H9 (cell line): ENCODE results near the gene RNF40. TPM values are rescaled to one million over a fixed set of nuclear protein-coding genes. Genes with fewer than 3 reads are reported as not detected.
"Not testable (repeated sequence)": the region's sequence is repeated elsewhere in the genome, so short reads cannot be mapped to it uniquely, and the experiment has no call there.

Experiments
- DNase-seq: peaks from one replicate; pipeline ENCODE4 v3.0.0-alpha.2; 2017
- H2AFZ ChIP-seq: one replicate; pipeline ENCODE4 v1.6.1; 2013; ENCODE audit warnings: mild to moderate bottlenecking, low read length, control low read depth, moderate library complexity
- H2AK5ac ChIP-seq: 2 replicates; pipeline ENCODE4 v1.6.1; 2013; ENCODE audit warnings: low read length, control low read depth, mixed read lengths; ENCODE audit not compliant: insufficient read length
- H2BK120ac ChIP-seq: one replicate; pipeline ENCODE4 v1.6.1; 2013; ENCODE audit warnings: low read depth, mild to moderate bottlenecking, low read length, control low read depth, inconsistent platforms; ENCODE audit not compliant: poor library complexity, severe bottlenecking
- H2BK12ac ChIP-seq: 2 replicates; pipeline ENCODE4 v1.6.1; 2013; ENCODE audit warnings: low read length, control low read depth, mixed read lengths, low read depth; ENCODE audit not compliant: insufficient read length
- H2BK15ac ChIP-seq: 2 replicates; pipeline ENCODE4 v1.6.1; 2013; ENCODE audit warnings: low read depth, low read length, control low read depth
- H2BK20ac ChIP-seq: one replicate; pipeline ENCODE4 v1.6.1; 2013; ENCODE audit warnings: low read depth, mild to moderate bottlenecking, low read length, control low read depth, inconsistent platforms; ENCODE audit not compliant: poor library complexity, severe bottlenecking
- H2BK5ac ChIP-seq: 2 replicates; pipeline ENCODE4 v1.6.1; 2013; ENCODE audit warnings: low read length, control low read depth, mixed read lengths; ENCODE audit not compliant: insufficient read length
- H3K14ac ChIP-seq: 2 replicates; pipeline ENCODE4 v1.6.1; 2013; ENCODE audit warnings: low read length, control low read depth; ENCODE audit not compliant: insufficient read depth
- H3K18ac ChIP-seq: 2 replicates; pipeline ENCODE4 v1.6.1; 2013; ENCODE audit warnings: low read depth, mild to moderate bottlenecking, mixed read lengths, low read length, control low read depth; ENCODE audit not compliant: insufficient read length
- H3K23ac ChIP-seq: 2 replicates; pipeline ENCODE4 v1.6.1; 2013; ENCODE audit warnings: low read length, control low read depth, mixed read lengths, low read depth; ENCODE audit not compliant: insufficient read length
- H3K23me2 ChIP-seq: 2 replicates; pipeline ENCODE4 v1.6.1; 2013; ENCODE audit warnings: low read depth, mild to moderate bottlenecking, mixed read lengths, low read length, control low read depth; ENCODE audit not compliant: insufficient read length, poor library complexity, severe bottlenecking
- H3K27ac ChIP-seq: 2 replicates; pipeline ENCODE4 v1.5.1; 2013; ENCODE audit warnings: low read length, control low read depth, mixed read lengths, low read depth; ENCODE audit not compliant: insufficient read length
- H3K27me3 ChIP-seq: 2 replicates; pipeline ENCODE4 v1.6.1; 2013; ENCODE audit warnings: low read length, control low read depth, inconsistent platforms; ENCODE audit not compliant: insufficient read depth
- H3K4ac ChIP-seq: 2 replicates; pipeline ENCODE4 v1.6.1; 2013; ENCODE audit warnings: low read depth, mild to moderate bottlenecking, control low read depth, inconsistent platforms, low read length, moderate library complexity
- H3K4me1 ChIP-seq: 2 replicates; pipeline ENCODE4 v1.6.1; 2013; ENCODE audit warnings: low read length, control low read depth, inconsistent platforms; ENCODE audit not compliant: insufficient read depth
- H3K4me2 ChIP-seq: 2 replicates; pipeline ENCODE4 v1.6.1; 2013; ENCODE audit warnings: low read length, control low read depth, mixed read lengths; ENCODE audit not compliant: insufficient read length, insufficient read depth
- H3K56ac ChIP-seq: 2 replicates; pipeline ENCODE4 v1.6.1; 2013; ENCODE audit warnings: low read depth, mild to moderate bottlenecking, mixed read lengths, low read length, control low read depth; ENCODE audit not compliant: insufficient read length
- H3K79me1 ChIP-seq: 2 replicates; pipeline ENCODE4 v1.6.1; 2013; ENCODE audit warnings: low read depth, mild to moderate bottlenecking, moderate library complexity, low read length, control low read depth, inconsistent platforms; ENCODE audit not compliant: insufficient read depth, poor library complexity, severe bottlenecking
- H3K79me2 ChIP-seq: 2 replicates; pipeline ENCODE4 v1.6.1; 2013; ENCODE audit warnings: low read length, control low read depth, inconsistent platforms; ENCODE audit not compliant: insufficient read depth
- H3K9ac ChIP-seq: 2 replicates; pipeline ENCODE4 v1.6.1; 2013; ENCODE audit warnings: low read length, control low read depth, mixed read lengths; ENCODE audit not compliant: insufficient read length; ENCODE audit errors: extremely low read depth
- H3K9me3 ChIP-seq: one replicate; pipeline ENCODE4 v1.6.1; 2013; ENCODE audit warnings: low read depth, low read length, inconsistent platforms; ENCODE audit not compliant: control insufficient read depth
- H3T11ph ChIP-seq: one replicate; pipeline ENCODE4 v1.6.1; 2013; ENCODE audit warnings: mild to moderate bottlenecking, low read length, control low read depth, inconsistent platforms
- H4K20me1 ChIP-seq: one replicate; pipeline ENCODE4 v1.6.1; 2013; ENCODE audit not compliant: control insufficient read depth, insufficient read length, insufficient read depth
- H4K5ac ChIP-seq: 2 replicates; pipeline ENCODE4 v1.6.1; 2013; ENCODE audit warnings: low read depth, mild to moderate bottlenecking, mixed read lengths, low read length, control low read depth; ENCODE audit not compliant: insufficient read length
- H4K8ac ChIP-seq: replicated peaks from 2 replicates; pipeline ENCODE4 v1.6.1; 2013; ENCODE audit warnings: low read length, control low read depth, mixed read lengths, low read depth; ENCODE audit not compliant: insufficient read length
- H4K91ac ChIP-seq: 2 replicates; pipeline ENCODE4 v1.6.1; 2013; ENCODE audit warnings: low read depth, mild to moderate bottlenecking, moderate library complexity, mixed read lengths, low read length, control low read depth; ENCODE audit not compliant: insufficient read length
- H3K27ac Mint-ChIP-seq, 3 experiments: 2 replicates in 2 of 3; 3 replicates in 1 of 3; pipeline ENCODE4 v1.8.0; 2020 to 2021; ENCODE audit warnings: mixed read lengths in 3 of 3, mild to moderate bottlenecking in 1 of 3, moderate library complexity in 1 of 3
- H3K27me3 Mint-ChIP-seq: 2 replicates; pipeline ENCODE4 v1.8.0; 2021; ENCODE audit warnings: low read depth, mild to moderate bottlenecking, moderate library complexity, mixed read lengths
- H3K36me3 Mint-ChIP-seq, 3 experiments: 2 replicates in 2 of 3; 3 replicates in 1 of 3; pipeline ENCODE4 v1.8.0; 2020 to 2021; ENCODE audit warnings: low read depth in 3 of 3, mixed read lengths in 3 of 3; ENCODE audit not compliant: insufficient read depth in 1 of 3
- H3K4me1 Mint-ChIP-seq, 2 experiments: 2 replicates each; pipeline ENCODE4 v1.8.0; 2020; ENCODE audit warnings: mixed read lengths in 2 of 2
- H3K4me3 Mint-ChIP-seq, 2 experiments: 2 replicates in 1 of 2; 3 replicates in 1 of 2; pipeline ENCODE4 v1.8.0; 2020 to 2021; ENCODE audit warnings: mild to moderate bottlenecking in 2 of 2, mixed read lengths in 2 of 2, moderate library complexity in 1 of 2
- H3K9me3 Mint-ChIP-seq, 2 experiments: 2 replicates in 1 of 2; 3 replicates in 1 of 2; pipeline ENCODE4 v1.8.0; 2020; ENCODE audit warnings: mild to moderate bottlenecking in 2 of 2, mixed read lengths in 2 of 2, moderate library complexity in 1 of 2
- CTCF ChIP-seq: fragments of 200-600 bp; sonication (generic); conservative IDR thresholded peaks from 3 replicates; pipeline ENCODE4 v1.8.0; 2021; ENCODE audit warnings: antibody characterized with exemption, mild to moderate bottlenecking
- WGBS: extraction: QIAGEN DNeasy Blood & Tissue Kit; methylation state at CpG from one replicate; pipeline ENCODE4 v1.1.7; 2013; ENCODE audit warnings: missing lambda C conversion rate, low lambda C conversion rate, mixed read lengths; ENCODE audit not compliant: insufficient read length; ENCODE audit errors: extremely low coverage; 5-methylcytosine and 5-hydroxymethylcytosine counted together
- total RNA-seq: library from RNA; stranded (reverse); gene quantifications from 2 replicates; pipeline ENCODE4 v1.2.1, GENCODE V29; 2021

RNF40 gene
- total RNA-seq, 1 experiment from 2014 or later: 103 TPM

DNA sequence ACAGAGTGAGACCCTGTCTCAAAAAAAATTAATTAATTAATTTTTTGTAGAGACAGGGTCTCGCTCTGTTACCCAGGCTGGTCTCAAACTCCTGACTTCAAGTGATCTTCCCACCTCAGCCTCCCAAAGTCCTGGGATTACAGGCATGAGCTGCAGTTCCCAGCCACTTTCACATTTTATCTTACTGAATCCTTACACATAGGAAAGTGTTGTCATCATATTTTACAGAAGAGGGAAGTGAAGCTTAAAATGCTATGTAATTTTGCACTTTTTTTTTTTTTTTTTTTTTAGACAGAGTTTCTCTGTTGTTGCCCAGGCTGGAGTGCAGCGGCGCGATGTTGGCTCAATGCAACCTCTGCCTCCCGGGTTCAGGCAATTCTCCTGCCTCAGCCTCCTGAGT, 46.0 kb downstream of the RNF40 start:
- H3K79me1 ChIP-seq: no peaks in the 10 kb centered on the region
- no peak overlapping the region for H3K4me2 ChIP-seq
- H2BK5ac ChIP-seq: no peak overlapping the region
- Mint-ChIP-seq H3K9me3 (no peaks in the 10 kb centered on the region), H3K4me1 (peaks cover 8 to 16% of the 10 kb centered on the region in 2 experiments), H3K27ac (no peak overlapping the region), H3K4me3 (no peak overlapping the region), H3K27me3 (peaks cover 89% of the 10 kb centered on the region), H3K36me3 (no peaks in the 10 kb centered on the region)
- no peak overlapping the region for H2AK5ac ChIP-seq
- no peak overlapping the region for H3K18ac ChIP-seq
- no peak overlapping the region for H3K56ac ChIP-seq
- H3K27ac ChIP-seq: no peak overlapping the region
- no peak for DNase-seq
- H4K5ac ChIP-seq: no peak overlapping the region
- no peaks in the 10 kb centered on the region for H3K4me1 ChIP-seq
- H3K4ac ChIP-seq: no peak overlapping the region
- H3T11ph ChIP-seq: no peak overlapping the region
- H3K9me3 ChIP-seq: no peaks in the 10 kb centered on the region
- H3K9ac ChIP-seq: no peak overlapping the region
- H4K8ac ChIP-seq: no peak overlapping the region
- no peak overlapping the region for H2BK15ac ChIP-seq
- no peak overlapping the region for H2BK12ac ChIP-seq
- H3K23ac ChIP-seq: no peak overlapping the region
- H2BK20ac ChIP-seq: no peak overlapping the region
- H2AFZ ChIP-seq: no peak overlapping the region
- no peaks in the 10 kb centered on the region for H3K79me2 ChIP-seq
- TF ChIP-seq CTCF: no peak
- no peak overlapping the region for H4K91ac ChIP-seq
- H2BK120ac ChIP-seq: no peak overlapping the region
- peaks cover 2% of the 10 kb centered on the region for H4K20me1 ChIP-seq
- peaks cover 8% of the 10 kb centered on the region; the same call in 1 of the 2 replicates for H3K27me3 ChIP-seq
- peaks cover 9% of the 10 kb centered on the region for H3K23me2 ChIP-seq
- no CpG with 5 or more reads among the region's 5 CpGs for WGBS
- H3K14ac ChIP-seq: no peak overlapping the region

DNA sequence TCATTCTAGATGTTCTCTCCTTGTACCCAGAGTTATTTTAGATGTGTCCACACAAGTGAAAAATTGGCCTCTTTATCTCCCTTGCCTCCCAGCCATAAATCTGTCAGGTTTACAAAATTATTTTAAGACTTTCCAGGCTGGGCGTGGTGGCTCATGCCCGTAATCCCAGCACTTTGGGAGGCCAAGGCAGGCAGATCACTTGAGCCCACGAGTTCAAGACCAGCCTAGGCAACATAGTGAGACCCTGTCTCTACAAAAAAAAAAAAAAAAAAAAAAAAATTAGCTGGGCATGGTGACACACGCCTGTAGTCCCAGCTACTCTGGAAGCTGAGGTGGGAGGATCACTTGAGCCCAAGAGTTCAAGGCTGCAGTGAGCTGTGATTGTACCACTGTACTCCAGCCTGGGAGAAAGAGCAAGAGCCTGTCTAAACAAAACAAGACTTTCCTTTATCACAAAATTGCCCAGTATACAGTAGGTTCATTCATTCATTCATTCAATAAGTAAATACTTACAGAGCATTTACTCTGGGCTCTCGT, 46.8 kb downstream of the RNF40 start:
- H3K4me1 ChIP-seq, H4K8ac ChIP-seq, H4K91ac ChIP-seq, H3K79me2 ChIP-seq, H4K20me1 ChIP-seq, H2BK15ac ChIP-seq, H2BK20ac ChIP-seq, H3K14ac ChIP-seq, H3K23ac ChIP-seq, H3K36me3 Mint-ChIP-seq, H3T11ph ChIP-seq, H3K9me3 ChIP-seq, H4K5ac ChIP-seq, H2BK120ac ChIP-seq, H2BK5ac ChIP-seq, H3K4me3 Mint-ChIP-seq, H3K27ac Mint-ChIP-seq, H3K9ac ChIP-seq, H3K18ac ChIP-seq, H2AK5ac ChIP-seq, H3K9me3 Mint-ChIP-seq, H3K4ac ChIP-seq, H3K79me1 ChIP-seq, H3K23me2 ChIP-seq, H3K56ac ChIP-seq, H3K27ac ChIP-seq, H2BK12ac ChIP-seq, H3K27me3 ChIP-seq, DNase-seq, H3K4me2 ChIP-seq, H2AFZ ChIP-seq: not testable (repeated sequence)
- Mint-ChIP-seq H3K27me3 (peaks cover 90% of the 10 kb centered on the region), H3K4me1 (peaks cover 11 to 16% of the 10 kb centered on the region in 2 experiments)
- no CpG with 5 or more reads among the region's 5 CpGs for WGBS
